ENCODE measurements around the gene HGS.

DNA sequence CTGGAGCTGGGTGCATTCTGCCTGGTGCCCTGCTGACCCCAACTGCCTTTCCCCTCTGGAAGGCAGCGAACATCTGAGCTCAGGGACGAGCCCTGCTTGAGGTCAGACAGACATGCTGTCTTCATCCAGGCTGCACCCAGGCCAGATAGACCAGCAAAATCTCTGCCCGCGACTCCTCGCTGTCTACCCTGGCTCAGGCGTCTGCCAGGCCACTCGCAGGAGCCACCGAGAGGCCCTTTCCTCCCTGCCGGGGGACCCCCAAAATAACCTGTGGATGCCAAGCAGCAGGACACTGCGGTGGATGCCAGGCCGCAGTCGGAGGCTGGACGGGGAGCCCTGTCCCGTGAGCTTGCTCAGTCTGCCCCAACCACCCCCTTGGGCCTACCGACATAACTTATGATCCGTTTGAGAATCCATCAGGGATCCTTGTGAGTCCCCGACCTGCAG, 25.0 kb downstream of the HGS start:
- TF ChIP-seq CTCF (IDR thresholded peaks at IDR 0.05), result no peak
- no peak for TF ChIP-seq POLR2AphosphoS5 (IDR thresholded peaks at IDR 0.05)
- TF ChIP-seq EP300 (IDR thresholded peaks at IDR 0.05), result no peak
- TF ChIP-seq POLR2A (IDR thresholded peaks at IDR 0.05), result no peak
